ENCODE measurements around the gene IL15. TPM values are rescaled to one million over a fixed set of nuclear protein-coding genes. Genes with fewer than 3 reads are reported as not detected.
"Not testable (repeated sequence)": the region's sequence is repeated elsewhere in the genome, so short reads cannot be mapped to it uniquely, and the experiment has no call there.

Gene IL15
- total RNA-seq: 1 to 10 TPM in 3 of 4 donors, under 1 TPM in 1; 0.91 to 5.9 (median 2.6) TPM

- peaks cover 0 to 46% (median 10%) of the 10 kb centered on the region in 3 donors for H3K4me1 ChIP-seq
- intact Hi-C loops (cut with DNase I): no loop called here
- H3K4me3 ChIP-seq: peak within 1 kb of the TSS; percentile 75 to 94 (median 87)
- H3K36me3 ChIP-seq: no peaks in the 10 kb centered on the region
- no peaks in the 10 kb centered on the region for H3K9me3 ChIP-seq
- 2 to 3% methylated on average over 5 to 15 of the region's 43 CpGs for WGBS, 2 donors
- no peaks in the 10 kb centered on the region for H3K27me3 ChIP-seq
- TF ChIP-seq POLR2A (IDR thresholded peaks at IDR 0.05): peak in 1 of 4 donors; percentile 8
- TF ChIP-seq, protein P1, sequence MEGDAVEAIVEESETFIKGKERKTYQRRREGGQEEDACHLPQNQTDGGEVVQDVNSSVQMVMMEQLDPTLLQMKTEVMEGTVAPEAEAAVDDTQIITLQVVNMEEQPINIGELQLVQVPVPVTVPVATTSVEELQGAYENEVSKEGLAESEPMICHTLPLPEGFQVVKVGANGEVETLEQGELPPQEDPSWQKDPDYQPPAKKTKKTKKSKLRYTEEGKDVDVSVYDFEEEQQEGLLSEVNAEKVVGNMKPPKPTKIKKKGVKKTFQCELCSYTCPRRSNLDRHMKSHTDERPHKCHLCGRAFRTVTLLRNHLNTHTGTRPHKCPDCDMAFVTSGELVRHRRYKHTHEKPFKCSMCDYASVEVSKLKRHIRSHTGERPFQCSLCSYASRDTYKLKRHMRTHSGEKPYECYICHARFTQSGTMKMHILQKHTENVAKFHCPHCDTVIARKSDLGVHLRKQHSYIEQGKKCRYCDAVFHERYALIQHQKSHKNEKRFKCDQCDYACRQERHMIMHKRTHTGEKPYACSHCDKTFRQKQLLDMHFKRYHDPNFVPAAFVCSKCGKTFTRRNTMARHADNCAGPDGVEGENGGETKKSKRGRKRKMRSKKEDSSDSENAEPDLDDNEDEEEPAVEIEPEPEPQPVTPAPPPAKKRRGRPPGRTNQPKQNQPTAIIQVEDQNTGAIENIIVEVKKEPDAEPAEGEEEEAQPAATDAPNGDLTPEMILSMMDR (IDR thresholded peaks at IDR 0.05): peak in 1 of 6 experiments; percentile 37
- DNase-seq: peak; percentile 22
- peak within 1 kb of the TSS; percentile 89 to 96 (median 92) for H3K27ac ChIP-seq
These were observed at the start of gene IL15 for GRCh38 chr4:141636082-141636770. TSS of gene IL15 (plus strand) at chr4:141636583. CDS start at chr4:141719465, 82,882 bp downstream.

DNA sequence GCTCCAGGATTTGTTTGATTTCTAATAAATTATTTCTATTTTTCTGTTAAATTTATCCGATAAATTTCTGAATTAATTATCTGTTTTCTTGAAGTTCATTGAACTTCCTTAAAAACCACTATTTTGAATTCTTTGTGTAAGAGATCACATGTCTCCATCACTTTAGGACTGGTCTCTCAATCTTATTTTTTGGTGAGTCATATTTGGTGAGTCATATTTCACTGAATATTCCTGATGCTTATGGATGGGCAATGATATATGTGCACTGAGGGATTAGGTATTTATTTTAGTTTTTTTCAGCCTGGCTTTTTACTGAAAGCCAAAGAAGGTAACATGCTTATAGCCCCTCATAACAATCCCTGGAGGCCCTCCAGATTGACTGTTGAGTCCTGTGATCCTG lies 48.5 kb upstream of the IL15 start:
- no peak for TF ChIP-seq POLR2A (IDR thresholded peaks at IDR 0.05)
- TF ChIP-seq, protein P1 (IDR thresholded peaks at IDR 0.05): no peak

GRCh38 chr4:141595531-141595930 lies 40.9 kb upstream of the IL15 start:
- intact Hi-C loops (cut with DNase I): no loop called here
- Histone ChIP-seq H3K27ac (no peak overlapping the region), H3K4me3 (no peak overlapping the region), H3K4me1 (no peaks in the 10 kb centered on the region), H3K9me3 (peaks cover 0 to 6% (median 0%) of the 10 kb centered on the region in 3 donors), H3K27me3 (no peaks in the 10 kb centered on the region), H3K36me3 (no peaks in the 10 kb centered on the region)
- DNase-seq: no peak
- no peak for TF ChIP-seq POLR2A (IDR thresholded peaks at IDR 0.05)
- TF ChIP-seq, protein P1 (IDR thresholded peaks at IDR 0.05): no peak

More for the DNA sequence above, 48.5 kb upstream of the IL15 start:
- 87 to 97% methylated on average over 1 of the region's 1 CpG for WGBS, 2 donors
- Histone ChIP-seq H3K9me3 (peaks cover 0 to 6% (median 0%) of the 10 kb centered on the region in 3 donors), H3K27ac (no peak overlapping the region), H3K27me3 (no peaks in the 10 kb centered on the region), H3K4me1 (no peaks in the 10 kb centered on the region), H3K4me3 (no peak overlapping the region), H3K36me3 (no peaks in the 10 kb centered on the region)
- DNase-seq: no peak
- intact Hi-C loops (cut with DNase I): no loop called here

DNA sequence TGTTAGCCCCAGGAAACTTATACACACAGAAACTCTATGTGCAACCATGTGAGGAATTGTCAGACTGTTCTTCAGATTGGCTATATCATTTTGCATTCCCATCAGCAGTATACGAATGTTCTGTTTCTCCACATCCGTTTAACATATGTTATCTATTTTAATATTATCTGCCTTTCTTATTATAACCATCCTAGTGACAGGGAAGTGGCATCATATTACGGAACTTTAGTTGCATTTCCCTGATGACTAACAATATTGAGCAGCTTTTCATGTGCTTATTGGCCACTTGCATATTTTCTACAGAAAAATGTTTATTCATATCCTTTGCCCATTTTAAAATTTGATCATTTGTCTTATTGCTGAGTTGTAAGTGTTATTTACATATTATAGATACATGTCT lies 36.5 kb upstream of the IL15 start:
- Histone ChIP-seq H3K9me3 (no peaks in the 10 kb centered on the region), H3K27me3 (no peaks in the 10 kb centered on the region), H3K36me3 (no peaks in the 10 kb centered on the region), H3K27ac (no peak overlapping the region), H3K4me1 (no peaks in the 10 kb centered on the region), H3K4me3 (no peak overlapping the region)
- 84 to 85% methylated on average over 3 of the region's 3 CpGs for WGBS, 2 donors
- DNase-seq: no peak
- intact Hi-C loops (cut with DNase I): no loop called here
- TF ChIP-seq, protein P1 (IDR thresholded peaks at IDR 0.05): no peak
- TF ChIP-seq POLR2A (IDR thresholded peaks at IDR 0.05): no peak

DNA sequence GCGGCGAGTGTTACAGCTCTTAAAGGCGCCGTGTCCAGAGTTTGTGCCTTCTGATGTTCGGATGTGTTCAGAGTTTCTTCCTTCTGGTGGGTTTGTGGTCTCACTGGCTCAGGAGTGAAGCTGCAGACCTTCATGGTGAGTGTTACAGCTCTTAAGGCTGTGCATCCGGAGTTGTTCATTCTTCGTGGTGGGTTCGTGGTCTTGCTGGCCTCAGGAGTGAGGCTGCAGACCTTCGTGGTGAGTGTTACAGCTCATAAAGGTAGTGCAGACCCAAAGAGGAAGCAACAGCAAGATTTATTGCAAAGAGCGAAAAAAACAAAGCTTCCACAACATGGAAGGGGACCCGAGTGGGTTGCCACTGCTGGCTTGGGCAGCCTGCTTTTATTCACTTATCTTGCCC lies 31.7 kb upstream of the IL15 start:
- 74 to 78% methylated on average over 7 to 11 of the region's 11 CpGs for WGBS, 2 donors

More for the DNA sequence above, 31.7 kb upstream of the IL15 start:
- intact Hi-C loops (cut with DNase I); H3K9me3 ChIP-seq; H3K4me1 ChIP-seq; DNase-seq; H3K27me3 ChIP-seq; H3K4me3 ChIP-seq; H3K27ac ChIP-seq; H3K36me3 ChIP-seq: not testable (repeated sequence)

Data from esophagus squamous epithelium (tissue), 5 donors.